Activated naive CD8-positive, alpha-beta T cell treated with anti-CD3 and anti-CD28 coated beads, Interleukin-2, amount 10 ng/mL, durations not matched to agents 7 days and 5 days (primary cell): ENCODE measurements around the gene PCDHGA11. TPM values are rescaled to one million over a fixed set of nuclear protein-coding genes. Genes with fewer than 3 reads are reported as not detected.
"Not testable (repeated sequence)": the region's sequence is repeated elsewhere in the genome, so short reads cannot be mapped to it uniquely, and the experiment has no call there.

Source experiments
- ATAC-seq: fragments of 150-1000 bp; cut with Tn5 transposase; one replicate; pipeline ENCODE4 v1.10.0; 2021; ENCODE audit warnings: low read depth, moderate library complexity
- POLR2A ChIA-PET: fragments of 350-600 bp; sonication (Branson Sonifier 250); formaldehyde crosslinking; loops from one replicate; lab custom pipeline; 2021; ENCODE audit warnings: antibody characterized with exemption; lab: Charles Lee
- DNase-seq: peaks from one replicate; pipeline ENCODE4 v3.0.0; 2021
- H3K27ac Mint-ChIP-seq: one replicate; pipeline ENCODE4 v1.8.0; 2022; ENCODE audit warnings: mild to moderate bottlenecking, mixed read lengths
- H3K27me3 Mint-ChIP-seq: one replicate; pipeline ENCODE4 v1.8.0; 2022; ENCODE audit warnings: mild to moderate bottlenecking, moderate library complexity, mixed read lengths
- H3K36me3 Mint-ChIP-seq: one replicate; pipeline ENCODE4 v1.8.0; 2021; ENCODE audit warnings: mild to moderate bottlenecking, mixed read lengths
- H3K4me1 Mint-ChIP-seq: one replicate; pipeline ENCODE4 v1.8.0; 2021; ENCODE audit warnings: mixed read lengths
- H3K4me3 Mint-ChIP-seq: one replicate; pipeline ENCODE4 v1.8.0; 2022; ENCODE audit warnings: mild to moderate bottlenecking, moderate library complexity, mixed read lengths
- H3K9me3 Mint-ChIP-seq: one replicate; pipeline ENCODE4 v1.8.0; 2021; ENCODE audit warnings: mixed read lengths
- total RNA-seq, 2 experiments: library from RNA; stranded (reverse); gene quantifications; one replicate each; pipeline ENCODE4 v1.2.3, GENCODE V29; 2021

Gene PCDHGA11
- total RNA-seq, 2 experiments from 2014 or later = 0.08 to 0.09 TPM

GRCh38 chr5:141409598-141410306, 11.1 kb upstream of the PCDHGA11 start:
- Mint-ChIP-seq H3K36me3 (peaks cover 4% of the 10 kb centered on the region), H3K27me3 (peaks cover 64% of the 10 kb centered on the region), H3K4me3 (no peak overlapping the region), H3K27ac (no peak overlapping the region), H3K4me1 (peaks cover 2% of the 10 kb centered on the region), H3K9me3 (peaks cover 14% of the 10 kb centered on the region)
- POLR2A ChIA-PET = no interaction called here
- ATAC-seq (no peak), DNase-seq (no peak)

- Mint-ChIP-seq H3K9me3 (peaks cover 11% of the 10 kb centered on the region), H3K4me3 (no peak overlapping the region), H3K27ac (no peak overlapping the region), H3K27me3 (peaks cover 67% of the 10 kb centered on the region), H3K4me1 (peaks cover 2% of the 10 kb centered on the region), H3K36me3 (peaks cover 4% of the 10 kb centered on the region)
- POLR2A ChIA-PET = no interaction called here
- ATAC-seq (no peak), DNase-seq (no peak)
Observed at GRCh38 chr5:141411575-141411974, 9.3 kb upstream of the PCDHGA11 start.

GRCh38 chr5:141412854-141413539, 7.9 kb upstream of the PCDHGA11 start, which contains the start of gene PCDHGA10:
PCDHGA10 (plus strand) TSS chr5:141412987; CDS start chr5:141413176, 189 bp downstream.
- Mint-ChIP-seq H3K36me3 (peaks cover 6% of the 10 kb centered on the region), H3K9me3 (peaks cover 10% of the 10 kb centered on the region), H3K4me3 (peak within 1 kb of the TSS; percentile 80), H3K4me1 (peaks cover 4% of the 10 kb centered on the region), H3K27me3 (peaks cover 66% of the 10 kb centered on the region), H3K27ac (no peak within 1 kb of the TSS)
- ATAC-seq (peak; percentile 75), DNase-seq (no peak)
- POLR2A ChIA-PET = no interaction called here

GRCh38 chr5:141413540-141414069, 7.2 kb upstream of the PCDHGA11 start:
- Mint-ChIP-seq H3K36me3 (peaks cover 8% of the 10 kb centered on the region), H3K27ac (no peak overlapping the region), H3K9me3 (peaks cover 15% of the 10 kb centered on the region), H3K4me1 (peaks cover 6% of the 10 kb centered on the region), H3K27me3 (peaks cover 68% of the 10 kb centered on the region), H3K4me3 (peak overlapping the region; percentile 80)
- DNase-seq (no peak), ATAC-seq (no peak)
- POLR2A ChIA-PET = no interaction called here

GRCh38 chr5:141414548-141415274, 6.1 kb upstream of the PCDHGA11 start:
- Mint-ChIP-seq H3K27me3 (peaks cover 66% of the 10 kb centered on the region), H3K27ac (peak overlapping the region; percentile 37), H3K4me3 (peak overlapping the region; percentile 23), H3K9me3 (peaks cover 12% of the 10 kb centered on the region)
- ATAC-seq, DNase-seq, H3K4me1 Mint-ChIP-seq, POLR2A ChIA-PET, H3K36me3 Mint-ChIP-seq: not testable (repeated sequence)

- H3K4me1 Mint-ChIP-seq, H3K4me3 Mint-ChIP-seq, ATAC-seq, DNase-seq, H3K36me3 Mint-ChIP-seq, POLR2A ChIA-PET, H3K27ac Mint-ChIP-seq: not testable (repeated sequence)
- Mint-ChIP-seq H3K27me3 (peaks cover 66% of the 10 kb centered on the region), H3K9me3 (peaks cover 14% of the 10 kb centered on the region)
Observed at GRCh38 chr5:141415275-141415618, 5.6 kb upstream of the PCDHGA11 start.

GRCh38 chr5:141417494-141418172, 3.2 kb upstream of the PCDHGA11 start, which contains the start of gene PCDHGB7:
PCDHGB7 (plus strand) TSS chr5:141417677; CDS start chr5:141417860, 183 bp downstream.
- Mint-ChIP-seq H3K9me3 (peaks cover 15% of the 10 kb centered on the region), H3K27me3 (peaks cover 80% of the 10 kb centered on the region), H3K27ac (peak within 1 kb of the TSS; percentile 54), H3K4me3 (peak within 1 kb of the TSS; percentile 71), H3K4me1 (peaks cover 18% of the 10 kb centered on the region)
- DNase-seq, POLR2A ChIA-PET, H3K36me3 Mint-ChIP-seq: not testable (repeated sequence)
- ATAC-seq = peak; percentile 52

- DNase-seq (no peak), ATAC-seq (no peak)
- Mint-ChIP-seq H3K36me3 (peaks cover 6% of the 10 kb centered on the region), H3K9me3 (peaks cover 20% of the 10 kb centered on the region), H3K27me3 (peaks cover 77% of the 10 kb centered on the region), H3K4me3 (peak overlapping the region; percentile 4), H3K27ac (no peak overlapping the region), H3K4me1 (peaks cover 16% of the 10 kb centered on the region)
- POLR2A ChIA-PET = no interaction called here
Observed at GRCh38 chr5:141419074-141419880, 1.6 kb upstream of the PCDHGA11 start.

- Mint-ChIP-seq H3K27me3 (peaks cover 73% of the 10 kb centered on the region), H3K4me1 (peaks cover 16% of the 10 kb centered on the region), H3K36me3 (peaks cover 4% of the 10 kb centered on the region), H3K4me3 (peak overlapping the region; percentile 81), H3K27ac (no peak overlapping the region), H3K9me3 (peaks cover 20% of the 10 kb centered on the region)
- DNase-seq (no peak), ATAC-seq (no peak)
- POLR2A ChIA-PET = interaction anchor here (1.4 kb wide), 1 partner anchor 101 kb away, joined by 5 read pairs; the partner anchor contains the start of gene TAF7
Observed at GRCh38 chr5:141421489-141421855, 621 bp downstream of the PCDHGA11 start.

- H3K36me3 Mint-ChIP-seq = peaks cover 4% of the 10 kb centered on the region
- ATAC-seq = no peak
- H3K9me3 Mint-ChIP-seq = peaks cover 20% of the 10 kb centered on the region
- H3K27me3 Mint-ChIP-seq = peaks cover 67% of the 10 kb centered on the region
- peaks cover 16% of the 10 kb centered on the region for H3K4me1 Mint-ChIP-seq
- H3K27ac Mint-ChIP-seq = no peak overlapping the region
- H3K4me3 Mint-ChIP-seq = no peak overlapping the region
- DNase-seq = no peak
- POLR2A ChIA-PET = no interaction called here
Observed at GRCh38 chr5:141422742-141423291, 2.0 kb downstream of the PCDHGA11 start.

- Mint-ChIP-seq H3K27me3 (peaks cover 43% of the 10 kb centered on the region), H3K27ac (no peak overlapping the region), H3K9me3 (peaks cover 13% of the 10 kb centered on the region), H3K36me3 (peaks cover 6% of the 10 kb centered on the region), H3K4me3 (no peak overlapping the region), H3K4me1 (peaks cover 10% of the 10 kb centered on the region)
- ATAC-seq (no peak), DNase-seq (no peak)
- POLR2A ChIA-PET = no interaction called here
Observed at GRCh38 chr5:141427783-141428426, 7.1 kb downstream of the PCDHGA11 start.
